Measurements from ENCODE around the gene KLF7. TPM values are rescaled to one million over a fixed set of nuclear protein-coding genes. Genes with fewer than 3 reads are reported as not detected.

Gene KLF7
- total RNA-seq, 1 experiment from 2014 or later = 15.4 TPM

- CTCF ChIA-PET = no interaction called here
- no peak for ATAC-seq
- H4K20me1 ChIP-seq (ENCODE audit: insufficient read depth) = no peaks in the 10 kb centered on the region
These were observed 133.3 kb downstream of the KLF7 start for GRCh38 chr2:207032490-207032889.

More at GRCh38 chr2:207032490-207032889, 133.3 kb downstream of the KLF7 start:
- no peaks in the 10 kb centered on the region for H3K79me2 ChIP-seq (ENCODE audit: insufficient read depth, low read length)
- no TSS peak for BruUV-seq (replicated peaks)
- no peaks in the 10 kb centered on the region for H3K9me3 ChIP-seq (ENCODE audit: control insufficient read depth in 1 of 2, insufficient read depth in 1 of 2, low read depth in 1 of 2, low read length in 2 of 2)
- no peak overlapping the region for H3K4me3 ChIP-seq (replicated peaks in 1 of 2; ENCODE audit: low read depth in 1 of 2, low read length in 2 of 2)
- no peaks in the 10 kb centered on the region for H3K9me2 ChIP-seq (ENCODE audit: insufficient read depth)
- no peaks in the 10 kb centered on the region for H3K27me3 ChIP-seq (ENCODE audit: insufficient read depth, low read length)
- POLR2A ChIA-PET = no interaction called here
- H3K4me2 ChIP-seq (ENCODE audit: low read length) = no peak overlapping the region
- DNase-seq (ENCODE audit: low read depth, low spot score) = no peak
- H3K9ac ChIP-seq (ENCODE audit: low read length) = no peak overlapping the region
- no peaks in the 10 kb centered on the region for H3K36me3 ChIP-seq (ENCODE audit: control insufficient read depth in 1 of 2, insufficient read depth in 2 of 2, low read length in 2 of 2)
- no peak overlapping the region for H3K27ac ChIP-seq (ENCODE audit: low read depth, low read length)
- RAD21 ChIA-PET (ENCODE audit: low non-redundant PET in 1 of 2, low total read pairs in 2 of 2, uncharacterized antibody in 2 of 2, unreplicated experiment in 2 of 2) = no interaction called here
- intact Hi-C loops (cut with micrococcal nuclease) = no loop called here
- no peak overlapping the region for H2AFZ ChIP-seq (ENCODE audit: low read depth, low read length, poor library complexity, severe bottlenecking)
- H3K4me1 ChIP-seq (ENCODE audit: control insufficient read depth in 1 of 2, insufficient read depth in 2 of 2, low read length in 2 of 2) = no peaks in the 10 kb centered on the region
- TF ChIP-seq ZBTB33 (IDR thresholded peaks at IDR 0.05; ENCODE audit: extremely low read depth, insufficient replicate concordance, low read length) (no peak), POLR2A (IDR thresholded peaks at IDR 0.05; ENCODE audit: borderline replicate concordance, extremely low read depth, insufficient read depth, insufficient read length) (no peak), REST (IDR thresholded peaks at IDR 0.05; ENCODE audit: low read depth) (no peak), SRF (IDR thresholded peaks at IDR 0.05; ENCODE audit: low read depth) (no peak), ZFX (IDR thresholded peaks at IDR 0.05) (no peak), FOSL1 (IDR thresholded peaks at IDR 0.05; ENCODE audit: low read depth) (no peak), EZH2 (IDR thresholded peaks at IDR 0.05) (no peak), SP1 (IDR thresholded peaks at IDR 0.05; ENCODE audit: low read depth) (no peak), POLR2AphosphoS5 (IDR thresholded peaks at IDR 0.05; ENCODE audit: low read depth, low read length) (no peak)

Small RNAs within 50 kb of the gene (microRNA-seq; reads per million reads assigned to microRNA genes)
- gene MIR2355 (ENCODE audit: borderline number of aligned reads) (32.6 reads per million, percentile 48 among the genes with 10 or more reads in this experiment), gene MIR7845 (ENCODE audit: borderline number of aligned reads) (not detected)

Other genes starting within 250 kb of the KLF7 start
- gene CPO, start 226.4 kb downstream of the KLF7 start, total RNA-seq (2021; ENCODE audit: unreplicated experiment) = 0.32 TPM